DMS53 treated with DMSO at 0.1 percent for 48 hours (cell line): Measurements from ENCODE around the gene SETDB2.

Experiments
- DNase-seq: peaks from one replicate; lab custom pipeline; 2025; ENCODE audit not compliant: unreplicated experiment; lab: John Stamatoyannopoulos, UW

SETDB2 gene

GRCh38 chr13:49528161-49528560 lies 84.1 kb downstream of the SETDB2 start:
- no peak for DNase-seq

DNA sequence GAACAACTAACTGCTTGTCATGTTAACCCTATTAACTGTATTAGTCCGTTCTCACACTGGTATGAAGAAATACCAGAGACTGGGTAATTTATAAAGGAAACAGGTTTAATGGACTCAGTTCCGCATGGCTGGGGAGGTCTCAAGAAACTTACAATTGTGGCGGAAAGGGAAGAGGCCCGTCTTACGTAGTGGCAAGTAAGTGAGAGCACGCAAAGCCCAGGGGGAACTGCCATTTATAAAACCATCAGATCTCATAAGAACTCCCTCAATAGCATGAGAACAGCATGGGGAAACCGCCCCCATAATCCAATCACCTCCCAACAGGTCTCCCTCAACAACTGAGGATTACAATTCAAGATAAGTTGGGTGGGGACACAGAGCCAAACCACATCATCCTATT lies 86.4 kb downstream of the SETDB2 start:
- no peak for DNase-seq

DNA sequence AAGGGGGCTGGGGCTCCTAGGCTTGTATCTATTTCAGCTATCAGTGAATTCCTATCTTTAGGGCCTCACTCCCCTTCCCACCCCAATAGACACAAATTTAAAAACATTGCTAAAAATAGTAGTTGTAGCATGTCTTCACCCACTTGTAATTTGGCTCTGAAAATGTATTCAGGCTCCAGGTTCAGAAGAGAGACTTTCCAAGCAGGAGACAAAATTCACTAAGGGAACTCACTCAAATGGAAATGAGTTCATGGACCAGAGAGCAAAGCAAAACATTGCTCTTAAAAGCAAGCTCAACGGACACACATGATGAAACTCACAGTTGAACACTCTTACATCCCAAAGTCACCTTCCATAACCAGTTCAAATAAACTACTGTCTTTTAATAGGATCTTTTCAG lies 88.5 kb downstream of the SETDB2 start:
- no peak for DNase-seq

- DNase-seq = no peak
Observed at GRCh38 chr13:49533011-49533410, 88.9 kb downstream of the SETDB2 start.

- no peak for DNase-seq
Observed at GRCh38 chr13:49533591-49534269, 89.7 kb downstream of the SETDB2 start.

- no peak for DNase-seq
Observed at GRCh38 chr13:49536144-49536873, 92.2 kb downstream of the SETDB2 start.

- no peak for DNase-seq
Observed at GRCh38 chr13:49538404-49538803, 94.3 kb downstream of the SETDB2 start.

GRCh38 chr13:49539313-49539712 lies 95.2 kb downstream of the SETDB2 start:
- DNase-seq = no peak

GRCh38 chr13:49539746-49540145 lies 95.7 kb downstream of the SETDB2 start:
- DNase-seq = no peak

- DNase-seq = no peak
Observed at GRCh38 chr13:49540552-49540951, 96.5 kb downstream of the SETDB2 start.

DNA sequence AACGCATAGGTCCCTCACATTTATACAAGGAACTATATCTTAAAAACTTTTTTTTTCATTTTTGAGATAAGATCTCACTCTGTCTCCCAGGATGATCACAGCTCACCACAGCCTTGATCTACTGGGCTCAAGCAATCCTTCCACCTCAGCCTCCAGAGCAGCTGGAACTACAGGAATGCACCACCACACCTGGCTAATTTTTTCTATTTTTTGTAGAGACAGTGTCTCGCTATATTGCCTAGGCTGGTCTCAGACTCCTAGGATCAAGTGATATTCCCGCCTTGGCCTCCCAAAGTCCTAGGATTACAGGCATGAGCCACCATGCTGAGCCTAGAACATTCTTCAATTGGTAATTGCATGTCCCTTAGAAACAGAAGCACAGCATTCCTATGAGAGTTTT lies 99.6 kb downstream of the SETDB2 start:
- DNase-seq = no peak
